ENCODE measurements around the gene PSMD14.

DNA sequence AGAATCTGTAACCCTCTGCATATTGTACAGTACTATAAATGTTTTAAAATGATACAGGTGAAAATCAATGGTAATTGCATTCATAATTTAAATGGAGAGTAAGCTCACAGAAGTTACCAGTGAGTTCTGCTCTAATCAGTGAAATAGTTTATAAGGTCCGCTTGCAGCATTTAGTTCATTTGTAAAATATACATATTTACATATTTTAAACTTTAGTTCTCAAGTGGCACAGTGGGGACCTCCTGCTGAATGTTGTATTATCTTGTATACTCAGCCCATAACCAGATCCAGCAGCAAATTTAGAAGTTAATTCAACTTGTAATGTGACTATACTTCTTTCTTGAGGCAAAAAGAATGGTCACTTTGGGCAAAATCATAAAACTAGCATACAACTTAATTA lies 66.2 kb downstream of the PSMD14 start:
- TF ChIP-seq, protein P1, sequence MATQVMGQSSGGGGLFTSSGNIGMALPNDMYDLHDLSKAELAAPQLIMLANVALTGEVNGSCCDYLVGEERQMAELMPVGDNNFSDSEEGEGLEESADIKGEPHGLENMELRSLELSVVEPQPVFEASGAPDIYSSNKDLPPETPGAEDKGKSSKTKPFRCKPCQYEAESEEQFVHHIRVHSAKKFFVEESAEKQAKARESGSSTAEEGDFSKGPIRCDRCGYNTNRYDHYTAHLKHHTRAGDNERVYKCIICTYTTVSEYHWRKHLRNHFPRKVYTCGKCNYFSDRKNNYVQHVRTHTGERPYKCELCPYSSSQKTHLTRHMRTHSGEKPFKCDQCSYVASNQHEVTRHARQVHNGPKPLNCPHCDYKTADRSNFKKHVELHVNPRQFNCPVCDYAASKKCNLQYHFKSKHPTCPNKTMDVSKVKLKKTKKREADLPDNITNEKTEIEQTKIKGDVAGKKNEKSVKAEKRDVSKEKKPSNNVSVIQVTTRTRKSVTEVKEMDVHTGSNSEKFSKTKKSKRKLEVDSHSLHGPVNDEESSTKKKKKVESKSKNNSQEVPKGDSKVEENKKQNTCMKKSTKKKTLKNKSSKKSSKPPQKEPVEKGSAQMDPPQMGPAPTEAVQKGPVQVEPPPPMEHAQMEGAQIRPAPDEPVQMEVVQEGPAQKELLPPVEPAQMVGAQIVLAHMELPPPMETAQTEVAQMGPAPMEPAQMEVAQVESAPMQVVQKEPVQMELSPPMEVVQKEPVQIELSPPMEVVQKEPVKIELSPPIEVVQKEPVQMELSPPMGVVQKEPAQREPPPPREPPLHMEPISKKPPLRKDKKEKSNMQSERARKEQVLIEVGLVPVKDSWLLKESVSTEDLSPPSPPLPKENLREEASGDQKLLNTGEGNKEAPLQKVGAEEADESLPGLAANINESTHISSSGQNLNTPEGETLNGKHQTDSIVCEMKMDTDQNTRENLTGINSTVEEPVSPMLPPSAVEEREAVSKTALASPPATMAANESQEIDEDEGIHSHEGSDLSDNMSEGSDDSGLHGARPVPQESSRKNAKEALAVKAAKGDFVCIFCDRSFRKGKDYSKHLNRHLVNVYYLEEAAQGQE (IDR thresholded peaks at IDR 0.05; ENCODE audit: insufficient read depth in 1 of 2, low read depth in 2 of 2, low read length in 1 of 2) = no peak
- TF ChIP-seq, protein P2, sequence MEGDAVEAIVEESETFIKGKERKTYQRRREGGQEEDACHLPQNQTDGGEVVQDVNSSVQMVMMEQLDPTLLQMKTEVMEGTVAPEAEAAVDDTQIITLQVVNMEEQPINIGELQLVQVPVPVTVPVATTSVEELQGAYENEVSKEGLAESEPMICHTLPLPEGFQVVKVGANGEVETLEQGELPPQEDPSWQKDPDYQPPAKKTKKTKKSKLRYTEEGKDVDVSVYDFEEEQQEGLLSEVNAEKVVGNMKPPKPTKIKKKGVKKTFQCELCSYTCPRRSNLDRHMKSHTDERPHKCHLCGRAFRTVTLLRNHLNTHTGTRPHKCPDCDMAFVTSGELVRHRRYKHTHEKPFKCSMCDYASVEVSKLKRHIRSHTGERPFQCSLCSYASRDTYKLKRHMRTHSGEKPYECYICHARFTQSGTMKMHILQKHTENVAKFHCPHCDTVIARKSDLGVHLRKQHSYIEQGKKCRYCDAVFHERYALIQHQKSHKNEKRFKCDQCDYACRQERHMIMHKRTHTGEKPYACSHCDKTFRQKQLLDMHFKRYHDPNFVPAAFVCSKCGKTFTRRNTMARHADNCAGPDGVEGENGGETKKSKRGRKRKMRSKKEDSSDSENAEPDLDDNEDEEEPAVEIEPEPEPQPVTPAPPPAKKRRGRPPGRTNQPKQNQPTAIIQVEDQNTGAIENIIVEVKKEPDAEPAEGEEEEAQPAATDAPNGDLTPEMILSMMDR (IDR thresholded peaks at IDR 0.05) = no peak
- TF ChIP-seq POLR2AphosphoS5 (IDR thresholded peaks at IDR 0.05; ENCODE audit: low read depth, low read length) = no peak

Data from Panc1 (cell line).